GM19438 (cell line): ENCODE results near the gene CDH23.

ENCODE experiments used
- ATAC-seq: cut with Tn5 transposase; IDR thresholded peaks from one replicate; pipeline ENCODE4 v1.9.1; 2021; ENCODE audit warnings: low read depth; ENCODE audit not compliant: unreplicated experiment

CDH23 gene

GRCh38 chr10:71713135-71714030 is 316.7 kb downstream of the CDH23 start:
- ATAC-seq, result no peak

- ATAC-seq, result no peak
Observed at GRCh38 chr10:71714031-71714410, 317.3 kb downstream of the CDH23 start.

- no peak for ATAC-seq
Observed at GRCh38 chr10:71714592-71714991, 317.9 kb downstream of the CDH23 start.

GRCh38 chr10:71715026-71715425 is 318.3 kb downstream of the CDH23 start:
- ATAC-seq, result no peak

GRCh38 chr10:71715860-71716259 is 319.1 kb downstream of the CDH23 start:
- ATAC-seq, result no peak

GRCh38 chr10:71716426-71716825 is 319.7 kb downstream of the CDH23 start:
- ATAC-seq, result no peak

GRCh38 chr10:71717056-71717455 is 320.3 kb downstream of the CDH23 start:
- no peak for ATAC-seq

- no peak for ATAC-seq
Observed at GRCh38 chr10:71717551-71717951, 320.8 kb downstream of the CDH23 start.

- ATAC-seq, result no peak
Observed at GRCh38 chr10:71718165-71718698, 321.5 kb downstream of the CDH23 start.

- no peak for ATAC-seq
Observed at GRCh38 chr10:71719042-71719441, 322.3 kb downstream of the CDH23 start.

GRCh38 chr10:71719464-71720201 is 322.9 kb downstream of the CDH23 start, which contains the start of gene C10orf105:
Gene C10orf105, minus strand, starts transcription at chr10:71719778. Its CDS starts 3,441 bp downstream, at chr10:71716337.
- no peak for ATAC-seq

- no peak for ATAC-seq
Observed at GRCh38 chr10:71720288-71720687, 323.6 kb downstream of the CDH23 start.

- ATAC-seq, result no peak
Observed at GRCh38 chr10:71721313-71721712, 324.6 kb downstream of the CDH23 start.

GRCh38 chr10:71722849-71723248 is 326.1 kb downstream of the CDH23 start:
- ATAC-seq, result no peak

- no peak for ATAC-seq
Observed at GRCh38 chr10:71723311-71723710, 326.6 kb downstream of the CDH23 start.

- no peak for ATAC-seq
Observed at GRCh38 chr10:71724539-71724938, 327.8 kb downstream of the CDH23 start.

- no peak for ATAC-seq
Observed at GRCh38 chr10:71725249-71725648, 328.5 kb downstream of the CDH23 start.

- ATAC-seq, result no peak
Observed at GRCh38 chr10:71725998-71726579, 329.4 kb downstream of the CDH23 start.

GRCh38 chr10:71726580-71727104 is 329.9 kb downstream of the CDH23 start:
- ATAC-seq, result no peak

- peak; percentile 42 for ATAC-seq
Observed at GRCh38 chr10:71727105-71727737, 330.5 kb downstream of the CDH23 start.
